KOPT-K1 (cell line): ENCODE results near the gene MRPS23.

Experiments
- H3K27ac ChIP-seq: fragments of 200-600 bp; sonication (generic); 2 replicates; pipeline ENCODE4 v1.5.1; 2016; ENCODE audit warnings: antibody characterized with exemption, mild to moderate bottlenecking, low read depth, low read length; ENCODE audit not compliant: poor library complexity, severe bottlenecking
- H3K36me3 ChIP-seq: fragments of 200-600 bp; sonication (generic); 2 replicates; pipeline ENCODE4 v1.5.1; 2017; ENCODE audit warnings: antibody characterized with exemption, mild to moderate bottlenecking, low read length, moderate library complexity; ENCODE audit not compliant: insufficient read depth
- H3K9me3 ChIP-seq: fragments of 200-600 bp; sonication (generic); 2 replicates; pipeline ENCODE4 v1.5.1; 2017; ENCODE audit warnings: antibody characterized with exemption, low read length, mild to moderate bottlenecking; ENCODE audit not compliant: insufficient read depth, poor library complexity, severe bottlenecking

Gene MRPS23

GRCh38 chr17:57811638-57812280 lies 38.1 kb downstream of the MRPS23 start:
- Histone ChIP-seq H3K27ac (no peak overlapping the region), H3K9me3 (no peaks in the 10 kb centered on the region), H3K36me3 (no peaks in the 10 kb centered on the region)

GRCh38 chr17:57810721-57811637 lies 38.9 kb downstream of the MRPS23 start:
- Histone ChIP-seq H3K36me3 (no peaks in the 10 kb centered on the region), H3K9me3 (no peaks in the 10 kb centered on the region), H3K27ac (no peak overlapping the region)

GRCh38 chr17:57809879-57810278 lies 40.0 kb downstream of the MRPS23 start:
- Histone ChIP-seq H3K36me3 (no peaks in the 10 kb centered on the region), H3K9me3 (no peaks in the 10 kb centered on the region), H3K27ac (no peak overlapping the region)

GRCh38 chr17:57808882-57809281 lies 41.0 kb downstream of the MRPS23 start:
- no peak overlapping the region for H3K27ac ChIP-seq
- H3K9me3 ChIP-seq = no peaks in the 10 kb centered on the region
- no peaks in the 10 kb centered on the region for H3K36me3 ChIP-seq

- peaks cover 3% of the 10 kb centered on the region for H3K9me3 ChIP-seq
- no peak overlapping the region for H3K27ac ChIP-seq
- H3K36me3 ChIP-seq = no peaks in the 10 kb centered on the region
Observed at GRCh38 chr17:57806167-57806830, 43.5 kb downstream of the MRPS23 start.

- Histone ChIP-seq H3K36me3 (no peaks in the 10 kb centered on the region), H3K9me3 (peaks cover 8% of the 10 kb centered on the region), H3K27ac (no peak overlapping the region)
Observed at GRCh38 chr17:57803021-57803420, 46.8 kb downstream of the MRPS23 start.

DNA sequence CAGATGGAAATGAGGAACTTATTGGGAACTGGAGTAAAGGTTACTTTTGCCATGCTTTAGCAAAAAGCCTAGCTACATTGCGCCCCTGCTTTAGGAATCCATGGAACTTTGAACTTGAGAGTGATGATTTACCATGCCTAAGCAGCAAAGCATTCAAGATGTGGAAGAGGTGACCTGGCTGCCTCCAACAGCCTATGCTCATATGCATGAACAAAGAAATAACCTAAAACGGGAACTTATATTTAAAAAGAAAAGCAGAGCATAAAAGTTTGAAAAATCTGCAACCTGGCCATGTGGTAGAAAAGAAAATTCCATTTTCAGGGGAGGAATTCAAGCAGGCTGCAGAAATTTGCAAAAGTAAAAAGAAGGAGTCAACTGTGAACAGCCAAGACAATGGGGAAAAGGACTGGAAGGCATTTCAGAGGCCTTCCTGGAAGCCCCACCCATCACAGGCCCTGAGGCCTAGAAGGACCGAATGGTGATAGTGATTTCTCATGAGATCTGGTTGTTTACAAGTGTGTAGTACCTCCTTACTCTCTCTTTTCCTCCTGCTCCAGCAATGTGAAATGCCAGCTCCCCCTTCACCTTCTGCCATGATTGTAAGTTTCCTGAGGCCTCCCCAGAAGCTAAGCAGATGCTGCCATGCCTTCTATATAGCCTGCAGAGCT lies 48.7 kb downstream of the MRPS23 start:
- peaks cover 8% of the 10 kb centered on the region for H3K9me3 ChIP-seq
- H3K36me3 ChIP-seq = no peaks in the 10 kb centered on the region
- no peak overlapping the region for H3K27ac ChIP-seq

- no peak overlapping the region for H3K27ac ChIP-seq
- no peaks in the 10 kb centered on the region for H3K9me3 ChIP-seq
- H3K36me3 ChIP-seq = no peaks in the 10 kb centered on the region
Observed at GRCh38 chr17:57794841-57795240, 55.0 kb downstream of the MRPS23 start.

DNA sequence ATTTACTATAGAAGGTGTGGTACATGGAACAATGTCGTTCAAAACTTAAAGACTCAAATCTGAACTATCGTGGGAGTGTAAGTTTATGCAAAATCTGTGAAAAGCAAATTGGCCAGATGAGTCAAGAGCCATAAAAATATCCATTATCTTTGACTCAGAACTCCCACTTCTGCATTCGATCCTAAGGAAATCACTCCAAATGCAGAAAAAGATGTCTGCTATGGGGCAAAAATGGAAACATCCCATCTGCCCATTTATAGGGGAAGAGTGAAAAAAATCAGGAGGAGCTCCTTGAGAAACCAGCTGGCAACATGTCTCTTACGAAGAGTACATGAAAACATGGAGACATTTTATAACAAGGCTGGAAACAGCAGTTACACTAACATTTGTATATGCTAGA lies 61.1 kb downstream of the MRPS23 start:
- Histone ChIP-seq H3K9me3 (no peaks in the 10 kb centered on the region), H3K36me3 (no peaks in the 10 kb centered on the region), H3K27ac (no peak overlapping the region)

DNA sequence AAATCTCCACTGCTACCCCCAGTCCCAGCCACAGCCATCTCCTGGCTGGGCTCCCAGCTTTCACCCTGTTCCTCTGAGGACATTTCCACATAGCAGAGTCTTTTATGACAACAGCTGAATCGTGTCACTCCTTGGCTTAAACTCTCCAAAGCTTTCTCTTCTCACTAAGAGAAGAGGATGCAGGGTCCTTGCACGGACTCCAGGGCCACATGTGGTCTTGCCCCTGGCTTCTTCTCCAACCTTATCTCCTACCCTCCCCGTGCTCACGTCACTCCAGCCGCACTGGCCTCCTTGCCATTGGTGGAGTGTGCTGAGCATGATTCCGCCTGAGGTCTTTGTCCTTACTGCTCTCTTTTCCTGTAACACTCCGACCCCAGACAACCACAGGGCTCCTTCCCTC lies 64.8 kb downstream of the MRPS23 start:
- H3K36me3 ChIP-seq = no peaks in the 10 kb centered on the region
- no peak overlapping the region for H3K27ac ChIP-seq
- H3K9me3 ChIP-seq = no peaks in the 10 kb centered on the region
